Measurements from ENCODE around the gene MIOX. TPM values are rescaled to one million over a fixed set of nuclear protein-coding genes. Genes with fewer than 3 reads are reported as not detected.

Gene MIOX
- total and polyA plus RNA-seq, 2 of the 13 experiments (the other 11 are each of a cell fraction or from before 2014, with no cell fraction given) = 1.5 to 2.9 TPM

DNA sequence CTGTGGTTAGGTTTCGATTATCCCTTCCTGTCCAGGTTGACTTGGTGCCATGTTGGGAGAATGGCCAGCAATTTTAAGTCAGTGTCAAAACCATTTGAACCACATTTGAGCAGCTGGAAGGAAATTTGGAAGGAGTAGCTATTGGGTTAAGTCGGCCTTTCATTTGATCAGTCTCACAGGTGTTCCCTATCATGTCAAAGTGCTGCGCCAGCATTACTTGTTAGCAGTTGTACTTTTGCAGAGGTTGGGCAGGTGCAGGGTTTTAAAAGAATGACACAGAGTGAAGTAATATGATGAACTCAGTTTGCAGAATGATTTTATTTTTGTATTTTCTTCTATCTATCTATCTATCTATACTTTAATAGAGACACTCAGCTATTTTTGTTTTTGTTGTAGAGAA, 49.6 kb downstream of the MIOX start:
- H3K9ac ChIP-seq (ENCODE audit: insufficient read depth, low read depth, low read length) = no peak overlapping the region
- H3K36me3 ChIP-seq (replicated peaks in 1 of 2; ENCODE audit: control insufficient read depth in 1 of 2, insufficient read depth in 2 of 2, low read length in 2 of 2) = no peaks in the 10 kb centered on the region
- no peaks in the 10 kb centered on the region for H4K20me1 ChIP-seq (ENCODE audit: insufficient read depth, low read length)
- DNase-seq (ENCODE audit: low spot score) = no peak
- TF ChIP-seq, protein P1, sequence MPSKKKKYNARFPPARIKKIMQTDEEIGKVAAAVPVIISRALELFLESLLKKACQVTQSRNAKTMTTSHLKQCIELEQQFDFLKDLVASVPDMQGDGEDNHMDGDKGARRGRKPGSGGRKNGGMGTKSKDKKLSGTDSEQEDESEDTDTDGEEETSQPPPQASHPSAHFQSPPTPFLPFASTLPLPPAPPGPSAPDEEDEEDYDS (CRISPR knock-in tag; IDR thresholded peaks at IDR 0.05) = no peak
- TF ChIP-seq, protein P2, sequence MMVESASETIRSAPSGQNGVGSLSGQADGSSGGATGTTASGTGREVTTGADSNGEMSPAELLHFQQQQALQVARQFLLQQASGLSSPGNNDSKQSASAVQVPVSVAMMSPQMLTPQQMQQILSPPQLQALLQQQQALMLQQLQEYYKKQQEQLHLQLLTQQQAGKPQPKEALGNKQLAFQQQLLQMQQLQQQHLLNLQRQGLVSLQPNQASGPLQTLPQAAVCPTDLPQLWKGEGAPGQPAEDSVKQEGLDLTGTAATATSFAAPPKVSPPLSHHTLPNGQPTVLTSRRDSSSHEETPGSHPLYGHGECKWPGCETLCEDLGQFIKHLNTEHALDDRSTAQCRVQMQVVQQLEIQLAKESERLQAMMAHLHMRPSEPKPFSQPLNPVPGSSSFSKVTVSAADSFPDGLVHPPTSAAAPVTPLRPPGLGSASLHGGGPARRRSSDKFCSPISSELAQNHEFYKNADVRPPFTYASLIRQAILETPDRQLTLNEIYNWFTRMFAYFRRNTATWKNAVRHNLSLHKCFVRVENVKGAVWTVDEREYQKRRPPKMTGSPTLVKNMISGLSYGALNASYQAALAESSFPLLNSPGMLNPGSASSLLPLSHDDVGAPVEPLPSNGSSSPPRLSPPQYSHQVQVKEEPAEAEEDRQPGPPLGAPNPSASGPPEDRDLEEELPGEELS (CRISPR knock-in tag; IDR thresholded peaks at IDR 0.05) = no peak
- TF ChIP-seq GATA4 (IDR thresholded peaks at IDR 0.05; ENCODE audit: borderline replicate concordance, low read depth) (no peak), ZC3H4 (CRISPR knock-in tag; IDR thresholded peaks at IDR 0.05; ENCODE audit: borderline replicate concordance) (no peak), CEBPB (IDR thresholded peaks at IDR 0.05; ENCODE audit: borderline replicate concordance, low read depth, low read length) (no peak), REXO4 (CRISPR knock-in tag; IDR thresholded peaks at IDR 0.05; ENCODE audit: borderline replicate concordance) (no peak), RFXAP (CRISPR knock-in tag; IDR thresholded peaks at IDR 0.05; ENCODE audit: borderline replicate concordance) (no peak), TEAD3 (CRISPR knock-in tag; optimal IDR thresholded peaks at IDR 0.05; ENCODE audit: borderline replicate concordance) (no peak), NCOA2 (CRISPR knock-in tag; IDR thresholded peaks at IDR 0.05) (no peak)
- TF ChIP-seq, protein P3, sequence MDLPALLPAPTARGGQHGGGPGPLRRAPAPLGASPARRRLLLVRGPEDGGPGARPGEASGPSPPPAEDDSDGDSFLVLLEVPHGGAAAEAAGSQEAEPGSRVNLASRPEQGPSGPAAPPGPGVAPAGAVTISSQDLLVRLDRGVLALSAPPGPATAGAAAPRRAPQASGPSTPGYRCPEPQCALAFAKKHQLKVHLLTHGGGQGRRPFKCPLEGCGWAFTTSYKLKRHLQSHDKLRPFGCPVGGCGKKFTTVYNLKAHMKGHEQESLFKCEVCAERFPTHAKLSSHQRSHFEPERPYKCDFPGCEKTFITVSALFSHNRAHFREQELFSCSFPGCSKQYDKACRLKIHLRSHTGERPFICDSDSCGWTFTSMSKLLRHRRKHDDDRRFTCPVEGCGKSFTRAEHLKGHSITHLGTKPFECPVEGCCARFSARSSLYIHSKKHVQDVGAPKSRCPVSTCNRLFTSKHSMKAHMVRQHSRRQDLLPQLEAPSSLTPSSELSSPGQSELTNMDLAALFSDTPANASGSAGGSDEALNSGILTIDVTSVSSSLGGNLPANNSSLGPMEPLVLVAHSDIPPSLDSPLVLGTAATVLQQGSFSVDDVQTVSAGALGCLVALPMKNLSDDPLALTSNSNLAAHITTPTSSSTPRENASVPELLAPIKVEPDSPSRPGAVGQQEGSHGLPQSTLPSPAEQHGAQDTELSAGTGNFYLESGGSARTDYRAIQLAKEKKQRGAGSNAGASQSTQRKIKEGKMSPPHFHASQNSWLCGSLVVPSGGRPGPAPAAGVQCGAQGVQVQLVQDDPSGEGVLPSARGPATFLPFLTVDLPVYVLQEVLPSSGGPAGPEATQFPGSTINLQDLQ (CRISPR knock-in tag; IDR thresholded peaks at IDR 0.05) = no peak
- TF ChIP-seq, protein P4, sequence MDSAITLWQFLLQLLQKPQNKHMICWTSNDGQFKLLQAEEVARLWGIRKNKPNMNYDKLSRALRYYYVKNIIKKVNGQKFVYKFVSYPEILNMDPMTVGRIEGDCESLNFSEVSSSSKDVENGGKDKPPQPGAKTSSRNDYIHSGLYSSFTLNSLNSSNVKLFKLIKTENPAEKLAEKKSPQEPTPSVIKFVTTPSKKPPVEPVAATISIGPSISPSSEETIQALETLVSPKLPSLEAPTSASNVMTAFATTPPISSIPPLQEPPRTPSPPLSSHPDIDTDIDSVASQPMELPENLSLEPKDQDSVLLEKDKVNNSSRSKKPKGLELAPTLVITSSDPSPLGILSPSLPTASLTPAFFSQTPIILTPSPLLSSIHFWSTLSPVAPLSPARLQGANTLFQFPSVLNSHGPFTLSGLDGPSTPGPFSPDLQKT (CRISPR knock-in tag; IDR thresholded peaks at IDR 0.05; ENCODE audit: borderline replicate concordance) = no peak
- FAIRE-seq = no peak
- CTCF ChIA-PET (ENCODE audit: low intra/inter-chr PET ratio, low total read pairs) = no interaction called here
- intact Hi-C loops (cut with micrococcal nuclease; ENCODE audit: unreplicated experiment) = no loop called here
- peaks cover 47% of the 10 kb centered on the region for H3K4me1 ChIP-seq (ENCODE audit: insufficient read depth, low read length)
- no peak overlapping the region for H3K27ac ChIP-seq (ENCODE audit: extremely low read length, insufficient read depth, low read length)
- POLR2A ChIA-PET = interaction anchor here (5.9 kb wide), 1 partner anchor 10 kb away, joined by 34 read pairs; the partner anchor contains the start of gene KLHDC7B
- peaks cover 0 to 6% of the 10 kb centered on the region in 2 experiments; a peak in 1 of 5 replicates for H3K27me3 ChIP-seq (ENCODE audit: control insufficient read depth in 1 of 2, insufficient read depth in 2 of 2, low read length in 2 of 2)
- no TSS peak for BruUV-seq (replicated peaks)
- H3K79me2 ChIP-seq (ENCODE audit: insufficient read depth, low read length) = no peaks in the 10 kb centered on the region
- H3K4me3 ChIP-seq (replicated peaks in 1 of 3; ENCODE audit: insufficient read depth in 1 of 3, low read depth in 2 of 3, low read length in 3 of 3) = no peak overlapping the region
- WGBS (ENCODE audit: low lambda C conversion rate) = 80% methylated on average over 3 of the region's 3 CpGs
- H3K9me3 ChIP-seq (ENCODE audit: low read length) = no peaks in the 10 kb centered on the region
- in situ Hi-C loops (cut with HindIII; ENCODE audit: extremely low pct_ligation_motif_present, low pct_unique_long_range_greater_than_20kb) = no loop called here
- no peak overlapping the region for H2AFZ ChIP-seq (ENCODE audit: low read length)
- H3K4me2 ChIP-seq (ENCODE audit: low read depth, low read length) = no peak overlapping the region
- no peak for ATAC-seq
